Activated naive CD4-positive, alpha-beta T cell (primary cell): ENCODE data around the gene GNL2.
"Not testable (repeated sequence)": the region's sequence is repeated elsewhere in the genome, so short reads cannot be mapped to it uniquely, and the experiment has no call there.

Experiments used
- DNase-seq, 4 experiments: peaks; one replicate each; lab custom pipeline; 2025; lab: John Stamatoyannopoulos, UW

GNL2 gene

GRCh38 chr1:37606481-37607263 lies 10.9 kb upstream of the GNL2 start:
- DNase-seq, result no peak

DNA sequence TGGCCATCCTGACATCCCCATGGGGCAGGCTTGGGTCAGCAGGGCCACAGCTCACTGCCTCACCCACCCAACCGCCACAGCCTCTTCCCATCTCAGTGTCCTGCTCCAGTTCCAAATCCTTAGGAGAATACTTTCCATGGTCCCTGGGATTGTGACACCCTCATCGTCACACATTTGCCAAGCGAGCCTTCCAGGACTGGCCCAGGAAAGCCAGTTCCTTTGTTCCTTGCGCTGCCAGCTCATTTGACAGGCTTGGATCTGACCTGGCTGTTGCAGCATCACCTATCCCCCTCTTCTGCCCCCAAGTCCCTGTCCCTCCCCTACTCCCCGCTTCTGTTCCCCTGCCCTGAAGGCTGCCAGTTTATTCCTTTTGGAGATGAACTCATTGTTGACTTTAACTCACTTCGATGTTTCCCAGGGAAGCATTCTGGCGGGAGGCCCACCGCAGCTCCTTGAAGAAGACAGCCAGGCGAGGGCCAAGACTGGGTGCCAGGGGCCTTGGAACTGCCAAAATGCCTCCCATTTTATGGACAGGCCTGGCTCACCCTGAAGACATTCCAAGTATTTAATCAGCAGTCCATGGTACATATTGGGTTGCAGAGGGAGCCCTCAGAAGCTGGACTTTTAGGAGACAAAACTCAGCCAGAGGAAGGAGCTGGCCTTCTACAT lies 10.2 kb upstream of the GNL2 start:
- no peak for DNase-seq

DNA sequence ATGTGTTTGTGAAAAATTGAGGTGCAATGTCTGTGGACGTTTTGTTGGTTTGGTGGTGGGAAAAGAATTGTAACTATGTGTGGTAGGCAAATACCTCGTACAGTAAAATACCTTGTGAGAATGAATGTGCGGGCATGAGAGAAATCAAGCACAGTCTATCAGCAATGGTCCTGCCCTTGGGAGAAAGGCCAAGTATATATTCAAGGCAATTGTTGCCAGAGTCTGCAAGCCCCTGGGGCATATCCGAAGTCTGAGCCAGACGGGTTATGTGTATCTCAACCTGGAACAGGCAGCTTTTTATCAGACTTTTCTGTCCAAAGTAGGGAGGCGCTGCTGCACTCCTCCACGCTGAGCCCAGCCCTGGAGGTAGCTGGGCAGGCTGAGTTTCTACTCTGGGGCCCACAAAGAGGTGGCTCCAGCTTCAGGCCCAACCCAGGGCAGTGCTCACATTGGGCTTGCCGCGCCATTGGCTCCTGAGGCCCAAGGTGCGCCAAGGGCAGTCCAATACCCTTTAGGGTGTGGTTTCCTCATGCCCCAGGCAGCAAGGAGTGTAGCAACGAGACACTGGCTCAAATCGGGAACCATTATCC lies 9.4 kb upstream of the GNL2 start:
- no peak for DNase-seq

DNA sequence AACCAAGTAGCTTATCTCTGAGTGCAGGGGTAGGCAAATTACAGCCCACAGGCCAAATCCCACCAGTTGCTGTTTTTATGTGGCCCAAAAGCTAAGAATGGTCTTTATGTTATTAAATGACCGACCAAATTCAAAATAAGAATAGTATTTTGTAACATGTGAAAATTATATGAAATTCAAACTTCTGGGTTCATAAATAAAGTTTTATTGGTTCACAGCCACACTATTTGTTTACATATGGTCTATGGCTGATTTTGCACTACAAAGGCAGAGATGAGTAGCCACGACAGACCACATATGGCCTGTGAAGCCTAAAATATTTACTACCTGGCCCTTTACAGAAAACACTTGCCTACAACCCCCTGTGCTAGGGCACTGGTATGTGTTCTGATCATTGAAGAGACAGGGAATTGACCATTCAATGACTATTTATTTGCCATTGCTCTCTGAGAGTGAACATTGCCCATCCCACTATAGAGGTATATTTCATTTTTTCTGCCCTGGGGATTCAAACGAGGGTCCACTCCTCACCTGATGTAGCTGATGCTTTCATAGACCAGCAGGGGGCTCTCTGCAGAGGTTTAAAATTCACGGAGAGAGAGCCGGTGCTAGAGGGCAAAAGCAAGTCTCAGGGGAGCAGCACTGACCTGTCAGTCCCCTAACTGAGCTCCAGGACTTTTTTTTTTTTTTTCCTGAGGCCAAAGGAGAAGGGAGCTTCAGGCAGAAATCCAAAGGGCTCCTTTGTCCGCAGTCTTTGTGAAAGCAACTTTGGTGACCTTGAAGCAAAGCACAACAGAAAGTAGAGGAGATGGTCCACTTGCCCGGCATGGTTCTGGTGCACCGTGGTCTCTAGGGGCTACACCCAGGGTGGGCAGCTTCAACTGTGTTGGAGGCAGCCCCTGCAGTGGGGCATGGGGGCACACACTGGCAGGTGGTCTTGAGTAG lies 7.3 kb upstream of the GNL2 start:
- DNase-seq, result peak in 1 of 4 experiments; percentile 2

- DNase-seq, result no peak
These were observed 5.7 kb upstream of the GNL2 start for GRCh38 chr1:37601441-37601840.

DNA sequence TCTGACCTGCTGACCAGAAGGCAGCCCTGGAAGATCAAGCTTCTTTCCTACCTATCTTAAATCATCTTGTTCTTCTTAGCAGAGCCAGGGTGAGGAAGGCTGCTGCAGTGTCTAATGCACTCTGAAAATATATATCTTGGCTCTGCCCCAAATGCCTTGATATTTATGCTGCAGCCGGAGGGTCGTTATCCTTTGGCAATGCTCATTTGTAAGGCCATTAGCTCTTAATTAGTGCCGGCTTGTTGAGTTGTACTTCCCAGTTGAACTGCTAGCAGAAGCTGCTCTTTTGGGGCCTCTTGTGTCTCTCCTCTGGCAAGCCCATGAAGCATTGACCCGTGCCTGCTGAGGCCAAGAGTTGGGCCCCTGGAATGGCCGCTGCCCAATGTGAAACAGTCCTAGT lies 4.2 kb upstream of the GNL2 start:
- DNase-seq, result no peak

DNA sequence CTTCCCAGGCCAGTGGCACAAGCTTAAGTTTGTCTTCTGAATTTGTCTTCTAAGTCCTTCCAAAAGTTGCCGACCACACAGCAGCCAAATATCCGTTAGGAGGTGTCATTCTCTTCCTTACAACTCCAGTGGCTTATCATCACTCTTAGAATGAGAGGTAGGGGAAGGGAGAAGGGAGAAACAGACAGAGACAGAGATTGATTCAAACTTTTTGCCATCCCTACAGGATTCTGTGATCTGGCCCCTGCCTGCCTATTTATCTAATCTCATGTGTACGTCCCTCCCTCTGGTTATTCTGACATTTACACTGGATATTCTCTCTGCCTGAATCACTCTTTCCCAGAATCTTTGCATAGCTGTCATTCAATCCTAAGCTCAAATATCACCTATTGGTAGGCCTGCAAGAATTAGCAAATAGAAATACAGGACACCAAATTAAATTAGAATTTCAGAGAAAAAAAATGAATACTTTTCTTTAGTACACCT lies 488 bp upstream of the GNL2 start:
- DNase-seq, result no peak

GRCh38 chr1:37593726-37594125 lies 2.0 kb downstream of the GNL2 start:
- DNase-seq, result no peak

DNA sequence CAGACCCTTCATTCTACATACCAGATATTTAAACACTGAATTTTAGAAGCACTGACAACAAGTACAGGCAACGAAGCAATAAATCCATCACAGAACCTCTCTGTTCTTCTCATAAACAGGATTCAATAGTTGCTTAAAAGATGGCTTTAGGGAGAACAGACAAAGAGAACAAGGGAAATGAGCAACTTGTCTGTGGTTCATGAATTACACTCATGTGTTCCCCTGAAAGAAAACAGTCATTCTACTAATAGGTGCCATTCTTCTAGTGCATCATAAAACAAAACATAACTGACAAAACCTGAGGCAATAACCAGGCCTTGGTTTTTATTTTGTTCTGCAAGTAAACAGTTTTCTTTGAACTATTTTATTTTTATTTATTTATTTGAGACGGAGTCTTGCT lies 6.8 kb downstream of the GNL2 start:
- DNase-seq, result no peak

GRCh38 chr1:37584544-37584943 lies 11.2 kb downstream of the GNL2 start:
- not testable (repeated sequence) for DNase-seq

GRCh38 chr1:37575692-37576091 lies 20.0 kb downstream of the GNL2 start:
- no peak for DNase-seq

- DNase-seq, result no peak
These were observed 20.8 kb downstream of the GNL2 start for GRCh38 chr1:37574834-37575480.

DNA sequence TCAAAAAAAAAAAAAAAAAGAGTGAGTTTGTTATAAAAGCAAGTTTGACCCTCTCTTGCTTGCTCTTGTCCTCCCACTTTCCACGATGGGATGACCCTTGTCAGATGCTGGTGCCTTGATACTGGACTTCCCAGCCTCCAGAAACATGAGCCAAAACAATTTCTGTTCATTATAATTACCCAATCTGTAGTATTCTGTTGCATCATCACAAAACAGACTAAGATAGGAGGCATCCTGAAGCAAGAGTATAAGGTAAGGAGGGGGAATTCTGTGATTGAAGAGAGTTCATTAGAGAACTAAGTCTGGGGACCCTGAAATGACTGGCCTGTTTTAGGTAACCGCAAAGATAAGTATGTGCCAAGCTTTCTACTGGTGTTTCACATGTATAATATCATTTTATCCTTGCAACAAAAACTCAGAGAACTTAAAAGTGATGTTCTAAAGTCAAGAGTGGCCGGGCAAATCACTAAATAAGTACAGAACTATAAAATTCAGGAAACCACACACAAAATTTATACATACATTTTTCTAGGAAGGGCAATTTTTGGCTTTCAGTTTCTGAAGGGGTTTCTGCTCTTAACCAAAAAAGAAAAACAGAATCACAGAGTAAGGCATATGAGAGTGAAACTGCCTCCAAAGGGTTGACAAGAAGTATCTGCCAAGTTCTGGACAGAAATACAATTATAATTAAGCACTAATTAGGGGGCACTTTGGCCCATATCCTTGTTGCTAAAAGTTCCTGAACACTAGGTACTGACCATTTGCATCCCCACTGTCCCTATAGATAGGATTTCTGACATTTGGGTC lies 25.0 kb downstream of the GNL2 start:
- DNase-seq, result no peak

DNA sequence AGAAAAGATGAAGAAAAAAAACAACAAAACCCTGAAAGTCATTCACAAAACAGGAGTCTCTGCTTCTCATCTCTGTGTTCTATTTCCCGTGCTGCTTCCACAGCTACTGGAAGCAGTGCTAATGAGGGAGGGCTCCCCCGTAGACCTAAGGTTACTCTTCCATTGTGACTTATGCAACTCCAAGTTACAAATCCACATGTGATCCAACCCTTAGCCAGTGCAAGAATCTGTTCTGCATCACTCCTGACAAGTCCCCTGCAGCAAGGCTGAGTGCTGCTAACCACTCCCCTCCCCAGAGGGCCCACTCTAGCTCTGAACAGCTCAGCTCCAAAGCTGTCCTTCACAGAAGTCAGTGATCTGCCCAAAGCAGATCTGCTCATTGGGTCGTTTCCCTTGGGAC lies 28.7 kb downstream of the GNL2 start:
- no peak for DNase-seq

GRCh38 chr1:37564892-37565291 lies 30.8 kb downstream of the GNL2 start:
- no peak for DNase-seq

DNA sequence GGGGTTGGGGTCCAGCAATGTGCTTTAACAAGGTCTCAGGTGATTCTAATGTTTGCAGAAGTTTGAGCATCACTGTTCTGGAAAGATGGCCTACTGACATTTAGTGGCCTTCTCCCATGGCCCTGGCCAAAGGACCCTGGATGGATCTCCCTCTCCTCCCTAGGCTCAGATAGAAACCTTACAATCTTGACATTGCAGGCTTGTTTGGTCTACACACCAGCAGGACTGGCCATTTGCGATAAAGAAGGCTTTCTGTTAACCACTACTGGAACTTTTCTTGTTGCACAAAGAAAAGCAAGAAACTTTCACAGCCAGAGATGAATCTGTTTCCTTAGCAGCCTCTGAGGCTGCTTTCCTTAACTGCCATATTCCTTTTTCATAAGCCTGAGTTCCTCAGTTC lies 32.8 kb downstream of the GNL2 start:
- DNase-seq, result no peak

DNA sequence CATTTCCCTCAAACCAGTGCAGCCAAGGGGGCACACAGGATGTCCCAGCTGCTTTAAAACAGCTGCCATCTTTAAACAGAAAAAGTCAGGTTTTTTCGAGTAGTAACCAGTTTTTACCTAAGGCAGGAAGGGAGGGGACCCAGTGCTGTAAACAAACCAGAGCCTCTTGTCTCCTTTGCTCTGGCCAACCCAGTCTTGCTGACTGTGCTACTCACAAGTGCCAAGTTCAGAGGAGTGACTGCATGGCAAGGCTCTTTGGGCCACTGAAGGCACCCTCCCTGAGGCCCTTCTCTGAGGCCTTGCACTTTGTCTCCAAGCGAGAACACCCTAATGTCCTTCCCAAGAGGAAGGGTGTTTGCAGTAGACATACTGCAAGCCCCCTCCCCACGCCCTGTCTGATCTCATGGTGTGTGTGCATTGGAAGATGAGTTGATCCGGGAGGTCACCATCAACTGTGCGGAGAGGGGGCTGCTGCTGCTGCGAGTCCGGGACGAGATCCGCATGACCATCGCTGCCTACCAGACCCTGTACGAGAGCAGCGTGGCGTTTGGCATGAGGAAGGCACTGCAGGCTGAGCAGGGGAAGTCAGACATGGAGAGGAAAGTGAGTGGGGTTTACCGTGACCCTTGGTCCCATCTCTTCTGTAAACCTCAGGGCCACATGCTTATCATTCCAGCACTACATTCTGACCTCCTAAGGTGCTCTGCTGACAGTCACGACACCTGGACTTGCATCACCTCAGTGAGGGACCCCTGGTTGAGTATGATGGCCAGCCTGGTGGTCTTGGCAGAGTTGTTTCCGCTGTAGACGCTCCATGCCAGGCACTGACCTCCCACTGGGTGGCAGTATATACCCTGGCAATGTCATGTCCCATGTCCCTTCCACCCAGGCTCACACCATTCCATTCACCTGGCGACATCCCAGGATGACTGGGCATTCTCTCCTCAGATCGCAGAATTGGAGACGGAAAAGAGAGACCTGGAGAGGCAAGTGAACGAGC lies 34.3 kb downstream of the GNL2 start:
- no peak for DNase-seq

DNA sequence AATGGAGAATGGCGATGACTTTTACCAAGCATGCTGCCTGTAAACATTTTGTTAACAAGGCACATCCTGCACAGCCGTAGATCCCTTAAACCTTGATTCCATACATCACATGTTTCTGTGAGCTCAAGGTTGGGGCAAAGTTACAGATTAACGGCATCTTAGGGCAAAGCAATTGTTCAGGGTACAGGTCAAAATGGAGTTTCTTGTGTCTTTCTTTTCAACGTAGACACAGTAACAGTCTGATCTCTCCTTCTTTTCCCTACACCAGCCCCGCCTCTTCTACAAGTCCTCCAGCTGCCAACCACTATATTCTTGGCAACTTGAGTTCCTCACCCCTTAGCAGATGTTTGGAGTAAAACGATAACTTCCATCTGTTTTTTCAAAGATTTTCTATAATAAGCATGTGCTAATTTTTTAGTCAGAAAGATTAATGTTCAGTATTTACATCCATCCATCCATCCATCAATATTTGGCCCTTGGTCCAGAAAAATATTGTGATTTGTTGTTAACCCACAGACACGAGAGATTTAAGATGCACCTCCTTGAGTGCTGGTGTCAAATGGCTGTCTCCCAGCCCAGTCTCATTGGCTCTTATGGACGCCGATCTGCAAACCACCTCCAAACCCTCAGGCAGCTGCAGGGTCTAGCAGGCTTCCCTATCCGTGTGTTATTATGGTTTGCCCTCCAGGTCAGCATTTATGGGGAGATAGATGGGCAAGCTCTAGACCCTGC lies 35.2 kb downstream of the GNL2 start:
- no peak for DNase-seq

DNA sequence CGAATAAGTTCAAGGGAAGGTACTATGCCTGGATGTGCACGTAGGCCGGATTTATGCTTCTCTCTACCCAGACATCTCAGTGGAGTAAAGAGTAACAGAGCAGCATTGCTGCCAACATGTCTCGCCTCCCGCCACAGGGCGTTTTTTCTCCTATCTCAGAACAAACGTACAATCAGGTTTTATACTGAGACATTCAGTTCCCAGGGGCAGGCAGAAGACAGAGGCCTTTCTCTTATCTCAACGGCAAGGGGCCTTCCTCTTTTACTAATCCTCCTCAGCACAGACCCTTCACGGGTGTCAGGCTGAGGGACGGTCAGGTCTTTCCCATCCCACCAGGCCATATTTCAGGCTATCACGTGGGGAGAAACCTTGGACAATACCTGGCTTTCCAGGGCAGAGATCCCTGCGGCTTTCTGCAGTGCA lies 35.8 kb downstream of the GNL2 start:
- not testable (repeated sequence) for DNase-seq
